ENCODE results near the gene PLA2G4E.

DNA sequence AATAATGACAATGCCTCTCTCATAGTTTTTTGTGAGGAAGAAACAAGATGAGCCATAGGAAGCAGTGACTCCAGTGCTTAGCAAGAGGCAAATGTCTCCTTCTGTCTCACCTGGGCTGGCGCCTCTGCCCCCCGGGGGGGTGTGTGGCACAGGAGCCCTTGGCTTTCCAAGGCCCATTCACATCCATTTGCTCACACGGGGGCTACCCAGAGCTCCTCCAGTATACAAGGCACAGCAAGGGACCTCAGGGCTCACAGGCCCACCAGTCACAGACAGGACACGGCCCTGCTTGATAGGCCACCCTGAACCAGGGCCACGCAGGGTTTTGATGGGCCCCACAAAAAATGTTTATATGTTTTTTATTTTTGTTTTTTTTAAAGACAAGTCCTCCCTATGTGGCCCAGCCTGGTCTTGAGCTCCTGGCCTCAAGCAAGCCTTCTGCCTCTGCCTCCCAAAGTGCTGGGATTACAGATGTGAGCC, 26.6 kb downstream of the PLA2G4E start:
- TF ChIP-seq POLR2A (IDR thresholded peaks at IDR 0.05; ENCODE audit: low read depth, low read length), result no peak
- no peak for TF ChIP-seq POLR2AphosphoS5 (IDR thresholded peaks at IDR 0.05; ENCODE audit: low read depth, low read length)
- TF ChIP-seq TAF1 (IDR thresholded peaks at IDR 0.05; ENCODE audit: low read depth, low read length), result no peak
- TF ChIP-seq PAX5 (IDR thresholded peaks at IDR 0.05; ENCODE audit: insufficient read depth, low read length, severe bottlenecking), result no peak
- TF ChIP-seq POU2F2 (IDR thresholded peaks at IDR 0.05; ENCODE audit: low read depth, low read length), result no peak
- TF ChIP-seq SPI1 (IDR thresholded peaks at IDR 0.05; ENCODE audit: low read depth, low read length), result no peak
